T-helper 2 cell treated with Interferon-gamma antibody and Interleukin-4, amounts not matched to agents 100 ng/mL and 5 ng/mL, for 36 hours (primary cell): Measurements from ENCODE around the gene ITCH. TPM values are rescaled to one million over a fixed set of nuclear protein-coding genes. Genes with fewer than 3 reads are reported as not detected.
"Not testable (repeated sequence)": the region's sequence is repeated elsewhere in the genome, so short reads cannot be mapped to it uniquely, and the experiment has no call there.

ENCODE experiments used
- intact Hi-C: fragments of 100-400 bp; cut with micrococcal nuclease; formaldehyde crosslinking; loops from one replicate; pipeline ENCODE4 v1.15.1; 2023
- total RNA-seq: library from RNA; stranded (reverse); gene quantifications from 2 replicates; pipeline ENCODE4 v1.2.3, GENCODE V29; 2022

The ITCH gene
- total RNA-seq, 1 donor from 2014 or later, result 53.2 TPM

DNA sequence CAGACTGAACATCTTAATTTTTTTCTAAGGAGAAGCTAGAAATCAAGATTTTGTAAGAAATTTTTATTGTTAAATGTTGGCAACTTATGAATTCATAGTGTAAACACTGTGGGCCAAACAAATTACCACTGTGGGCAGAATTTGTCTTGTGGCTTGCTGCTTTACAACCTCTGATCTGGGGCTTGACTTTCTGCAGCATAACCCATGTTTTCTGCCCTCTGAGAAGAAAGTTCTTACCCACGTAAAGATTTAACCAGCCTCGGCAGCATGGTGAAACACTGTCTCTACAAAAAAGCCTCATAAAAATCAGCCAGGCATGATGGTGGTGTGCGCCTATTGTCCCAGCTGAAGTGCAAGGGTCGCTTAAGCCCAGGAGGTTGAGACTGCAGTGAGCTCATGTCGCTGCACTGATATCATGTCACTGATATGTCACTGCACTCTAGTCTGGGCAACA is 12.9 kb downstream of the ITCH start:
- intact Hi-C loops, result no loop called here

DNA sequence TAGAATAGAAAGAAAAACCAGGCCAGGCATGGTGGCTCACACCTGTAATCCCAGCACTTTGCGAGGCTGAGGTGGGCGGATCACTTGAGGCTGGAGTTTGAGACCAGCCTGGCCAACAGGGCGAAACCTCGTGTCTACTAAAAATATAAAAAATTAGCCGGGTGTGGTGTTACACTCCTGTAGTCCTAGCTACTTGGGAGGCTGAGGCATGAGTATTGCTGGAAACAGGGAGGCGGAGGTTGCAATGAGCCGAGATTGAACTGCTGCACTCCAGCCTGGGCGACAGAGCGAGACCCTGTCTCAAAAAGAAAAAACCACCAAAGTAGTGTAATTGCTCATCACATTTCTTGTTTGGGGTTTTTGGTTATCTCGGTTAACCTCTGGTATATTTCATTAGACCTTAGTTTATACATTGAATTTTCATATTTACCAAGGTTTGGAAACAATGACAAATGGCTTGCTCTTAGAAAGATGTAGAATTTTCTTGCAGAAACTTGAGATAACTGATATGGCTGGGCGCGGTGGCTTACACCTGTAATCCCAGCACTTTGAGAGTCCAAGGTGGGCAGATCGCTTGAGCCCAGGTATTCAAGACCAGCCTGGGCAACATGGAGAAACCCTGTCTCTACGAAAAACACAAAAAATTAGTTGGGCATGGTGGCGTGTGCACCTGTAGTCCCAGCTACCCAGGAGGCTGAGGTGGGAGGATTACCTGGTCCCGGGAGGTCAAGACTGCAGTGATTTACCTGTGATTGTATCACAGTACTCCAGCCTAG is 14.2 kb downstream of the ITCH start:
- intact Hi-C loops, result no loop called here

DNA sequence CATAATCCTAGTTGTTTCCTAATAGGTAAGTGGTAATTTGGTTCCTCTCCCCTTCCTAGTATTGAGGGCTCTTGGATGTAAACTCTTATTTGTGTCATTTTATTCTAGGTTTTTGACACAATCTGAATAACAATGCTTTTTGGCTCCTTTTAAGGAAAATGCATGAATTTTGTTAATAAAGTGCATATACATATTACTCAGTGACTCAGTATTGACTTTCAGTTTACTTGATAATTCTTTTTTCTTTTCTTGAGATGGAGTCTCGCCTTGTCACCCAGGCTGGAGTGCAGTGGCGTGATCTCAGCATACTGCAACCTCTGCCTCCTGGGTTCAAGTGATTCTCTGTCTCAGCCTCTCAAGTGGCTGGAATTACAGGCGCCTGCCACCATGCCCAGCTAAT is 19.1 kb downstream of the ITCH start:
- intact Hi-C loops, result no loop called here

GRCh38 chr20:34382877-34383455 is 19.9 kb downstream of the ITCH start:
- intact Hi-C loops, result not testable (repeated sequence)

GRCh38 chr20:34385464-34385863 is 22.4 kb downstream of the ITCH start:
- intact Hi-C loops, result no loop called here

- intact Hi-C loops, result no loop called here
Measured at GRCh38 chr20:34388000-34388399, 24.9 kb downstream of the ITCH start.

DNA sequence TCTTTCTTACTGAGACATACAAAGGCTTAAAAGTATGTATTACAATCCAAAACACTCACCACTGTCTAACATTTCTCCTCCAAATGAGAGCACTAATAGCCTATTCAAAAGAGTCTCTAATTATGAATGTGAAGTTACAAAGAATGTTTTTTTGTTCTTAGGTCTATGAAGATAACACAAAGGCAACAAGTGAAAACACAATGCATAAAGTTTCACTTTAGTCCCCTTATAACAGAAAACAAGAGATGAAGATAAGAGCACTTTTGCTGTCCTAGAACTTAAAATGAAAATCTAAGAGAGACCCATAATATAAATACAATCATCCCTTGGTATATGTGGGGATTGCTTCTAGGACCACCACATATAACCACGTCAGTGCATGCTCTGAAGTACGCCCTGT is 25.6 kb downstream of the ITCH start:
- intact Hi-C loops, result no loop called here

DNA sequence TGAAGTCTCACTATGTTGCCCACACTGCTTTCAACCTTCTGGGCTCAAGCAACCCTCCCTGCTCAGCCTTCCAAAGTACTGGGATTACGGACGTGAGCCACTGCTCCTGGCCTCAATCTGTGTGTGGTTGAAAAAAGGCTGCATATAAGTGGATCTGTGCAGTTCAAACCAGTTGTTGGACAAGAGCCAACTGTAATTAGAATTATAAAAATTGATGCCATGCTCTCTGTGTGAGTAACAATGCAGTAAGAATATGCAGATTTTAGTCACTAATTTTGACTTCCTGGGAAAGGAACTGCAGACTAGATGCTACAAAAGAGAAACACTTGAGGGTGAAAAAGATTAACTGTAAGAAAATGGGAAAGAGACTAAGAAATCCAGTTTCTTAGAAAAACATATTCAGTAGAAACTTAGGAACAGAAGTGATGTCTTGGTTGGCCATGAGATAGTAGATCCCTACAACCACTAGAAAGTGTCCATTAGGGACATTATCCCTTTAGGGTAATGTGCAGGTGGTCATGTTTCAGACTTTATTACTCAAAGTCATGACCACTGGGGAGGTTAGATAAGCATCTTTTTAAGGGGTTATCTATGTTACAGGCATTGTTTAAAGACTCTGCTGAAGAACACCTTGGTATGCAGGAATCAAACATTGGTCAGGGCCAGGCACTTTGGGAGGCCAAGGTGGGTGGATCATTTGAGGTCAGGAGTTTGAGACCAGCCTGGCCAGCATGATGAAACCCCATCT is 26.3 kb downstream of the ITCH start:
- intact Hi-C loops, result no loop called here

GRCh38 chr20:34389954-34390555 is 27.0 kb downstream of the ITCH start:
- intact Hi-C loops, result no loop called here

- intact Hi-C loops, result no loop called here
Measured at GRCh38 chr20:34396408-34396807, 33.3 kb downstream of the ITCH start.

GRCh38 chr20:34397096-34397495 is 34.0 kb downstream of the ITCH start:
- intact Hi-C loops, result no loop called here

GRCh38 chr20:34400776-34401175 is 37.7 kb downstream of the ITCH start:
- intact Hi-C loops, result not testable (repeated sequence)

DNA sequence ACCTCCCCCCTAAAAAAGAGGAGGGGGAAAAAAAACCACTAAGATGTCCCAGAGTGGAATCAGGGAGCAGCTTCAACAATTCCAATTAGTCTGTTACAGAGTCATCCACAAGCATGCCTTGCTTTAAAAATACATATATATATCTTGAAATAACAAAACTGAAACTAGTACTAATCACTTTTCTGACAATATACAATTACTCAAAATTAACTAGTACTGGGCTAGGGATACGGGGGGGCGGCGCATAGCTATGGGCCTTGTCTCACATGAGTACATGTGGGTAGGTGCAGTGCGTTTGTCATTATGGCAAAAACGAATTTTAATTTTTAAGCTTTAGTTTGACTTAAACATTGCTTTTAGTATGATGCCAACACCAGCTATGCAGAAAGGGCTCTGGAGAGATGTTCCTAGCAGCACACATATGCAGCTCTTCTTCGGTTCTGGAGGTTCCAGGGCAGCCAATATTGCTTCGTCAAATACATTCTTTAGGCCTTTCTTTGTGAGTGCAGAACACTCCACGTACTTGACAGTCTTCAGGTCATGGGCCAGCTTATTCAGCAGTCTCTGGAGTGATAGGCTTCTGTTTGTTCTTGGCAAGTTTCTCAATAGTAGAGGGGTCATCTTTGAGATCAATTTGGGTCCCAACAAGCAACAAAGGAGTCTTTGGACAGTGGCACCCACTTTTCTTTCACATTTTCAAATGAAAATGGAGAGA is 38.8 kb downstream of the ITCH start:
- intact Hi-C loops, result no loop called here

DNA sequence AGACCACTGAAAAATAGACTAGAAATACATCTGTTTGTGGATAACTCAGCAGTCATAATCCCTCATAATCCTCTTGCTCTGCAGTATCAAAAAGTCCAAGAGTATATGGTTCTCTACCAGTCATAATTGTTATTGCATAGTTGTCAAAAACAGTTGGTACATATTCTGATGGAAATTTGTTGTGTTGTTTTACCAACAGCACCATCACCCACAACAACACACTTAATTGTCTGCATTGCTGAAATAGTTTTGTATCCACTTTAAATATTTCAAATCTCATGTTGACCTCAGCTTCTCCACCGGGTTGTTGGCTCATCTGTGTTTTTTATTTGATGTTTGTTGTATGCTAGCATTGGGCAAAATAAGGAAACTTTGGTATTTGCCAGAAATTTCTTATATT is 39.4 kb downstream of the ITCH start:
- intact Hi-C loops, result no loop called here

- intact Hi-C loops, result no loop called here
Measured at GRCh38 chr20:34403063-34403827, 40.2 kb downstream of the ITCH start.

GRCh38 chr20:34403908-34404307 is 40.8 kb downstream of the ITCH start:
- intact Hi-C loops, result no loop called here

DNA sequence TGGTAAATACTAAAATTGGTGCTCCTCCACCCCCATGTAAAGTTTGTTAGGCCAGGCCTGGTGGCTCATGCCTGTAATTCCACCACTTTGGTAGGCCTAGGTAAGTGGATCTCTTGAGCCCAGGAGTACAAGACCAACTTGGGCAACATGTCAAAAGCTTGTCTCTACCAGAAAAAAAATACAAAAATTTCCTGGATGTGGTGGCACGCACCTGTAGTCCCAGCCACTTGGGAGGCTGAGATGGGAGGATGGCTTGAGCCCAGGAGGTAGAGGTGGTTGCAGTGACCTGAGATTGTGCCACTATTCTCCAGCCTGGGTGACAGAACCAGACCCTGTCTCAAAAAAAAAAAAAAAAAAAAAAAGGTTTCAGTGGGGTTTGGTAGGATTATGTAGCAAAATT is 41.7 kb downstream of the ITCH start:
- intact Hi-C loops, result no loop called here

DNA sequence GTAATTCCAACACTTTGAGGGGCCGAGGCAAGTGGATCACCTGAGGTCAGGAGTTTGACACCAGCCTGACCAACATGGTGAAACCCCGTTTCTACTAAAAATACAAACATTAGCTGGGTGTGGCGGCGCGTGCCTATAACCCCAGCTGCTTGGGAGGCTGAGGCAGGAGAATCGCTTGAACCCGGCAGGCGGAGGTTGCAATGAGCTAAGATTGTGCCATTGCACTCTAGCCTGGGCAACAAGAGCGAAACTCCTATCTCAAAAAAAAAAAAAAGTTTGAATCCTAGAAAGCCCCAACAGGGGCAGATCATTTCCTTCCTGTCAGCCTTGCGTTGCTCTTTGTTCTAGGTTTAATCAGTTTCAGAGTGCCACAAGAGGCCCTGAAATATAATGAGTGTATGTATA is 42.2 kb downstream of the ITCH start:
- intact Hi-C loops, result not testable (repeated sequence)

DNA sequence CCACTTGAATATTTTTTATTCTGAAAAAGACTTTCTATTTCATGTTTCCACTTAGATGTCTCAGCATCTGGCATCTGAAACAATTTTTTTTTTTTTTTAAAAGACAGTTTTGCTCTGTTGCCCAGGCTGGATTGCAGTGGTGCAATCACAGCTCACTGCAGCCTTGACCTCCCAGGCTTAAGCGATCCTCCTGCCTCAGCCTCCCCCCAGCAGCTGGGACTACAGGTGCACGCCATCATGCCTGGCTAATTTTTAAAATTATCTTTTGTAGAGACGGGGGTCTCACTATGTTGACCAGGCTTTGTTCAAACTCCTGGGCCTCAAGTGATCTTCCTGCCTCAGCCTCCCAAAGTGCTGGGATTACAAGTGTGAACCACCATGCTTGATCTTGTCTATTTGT is 42.9 kb downstream of the ITCH start:
- intact Hi-C loops, result not testable (repeated sequence)

- intact Hi-C loops, result no loop called here
Measured at GRCh38 chr20:34407962-34408474, 44.9 kb downstream of the ITCH start.
